K562 (cell line): ENCODE results near the gene GCKR. TPM values are rescaled to one million over a fixed set of nuclear protein-coding genes. Genes with fewer than 3 reads are reported as not detected.

Source experiments
- ATAC-seq: fragments of 200-7000 bp; cut with Tn5 transposase; 3 replicates; pipeline ENCODE4 v1.9.1; 2020; ENCODE audit warnings: moderate library complexity
- BruUV-seq: library from RNA; stranded (reverse); fragments of 400-500 nt; replicated peaks from 2 replicates; lab custom pipeline; 2021; lab: Mats Ljungman, UMichigan
- CTCF ChIA-PET: fragments of 300-600 bp; formaldehyde crosslinking; extraction: SDS; loops from one replicate; lab custom pipeline; 2021; ENCODE audit warnings: low intra/inter-chr PET ratio; lab: Yijun Ruan, JAX
- POLR2A ChIA-PET: fragments of 300-600, 350-650 bp; sonication (Branson Sonifier 250); formaldehyde crosslinking; extraction: SDS; loops from one replicate; lab custom pipeline; 2021; ENCODE audit warnings: antibody characterized with exemption, inconsistent platforms; lab: Yijun Ruan, JAX
- DNase-seq, 4 experiments: peaks; one replicate each; pipeline versions ENCODE4 v3.0.0 to v3.0.0-alpha.2; 2011 to 2018; ENCODE audit warnings: low spot score in 3 of 4, mixed read lengths in 3 of 4; ENCODE audit errors: extremely low read depth in 1 of 4
- FAIRE-seq: peaks from 2 replicates; lab custom pipeline; 2011; peaks lifted over from hg19 to GRCh38; lab: Jason Lieb, UNC
- H2AFZ ChIP-seq: 2 replicates; pipeline ENCODE4 v1.6.0; 2011; ENCODE audit warnings: low read depth, low read length, control low read depth, inconsistent platforms
- H3K27ac ChIP-seq: fragments of 200-600 bp; 3 replicates; pipeline ENCODE4 v1.8.0; 2011; ENCODE audit warnings: low read depth, mild to moderate bottlenecking, control low read depth, inconsistent platforms, low read length, moderate library complexity, mixed read lengths; ENCODE audit errors: extremely low read depth
- H3K27me3 ChIP-seq, 2 experiments: fragments of 300-600 bp in 1 of 2; 2 replicates in 1 of 2; 3 replicates in 1 of 2; pipeline versions ENCODE4 v1.6.0 to v1.8.0; 2011; ENCODE audit warnings: inconsistent platforms in 2 of 2, low read length in 2 of 2, mild to moderate bottlenecking in 1 of 2, mixed read lengths in 1 of 2, moderate library complexity in 1 of 2; ENCODE audit not compliant: control insufficient read depth in 2 of 2, insufficient read depth in 2 of 2
- H3K36me3 ChIP-seq: fragments of 300-600 bp; 3 replicates; pipeline ENCODE4 v1.8.0; 2011; ENCODE audit warnings: mild to moderate bottlenecking, low read length, inconsistent platforms; ENCODE audit not compliant: control insufficient read depth, insufficient read depth
- H3K4me1 ChIP-seq, 2 experiments: fragments of 200-600 bp in 1 of 2; replicated peaks in 1 of 2; 2 replicates in 1 of 2; 3 replicates in 1 of 2; pipeline versions ENCODE4 v1.5.1 to v1.8.0; 2011; ENCODE audit warnings: inconsistent platforms in 2 of 2, low read length in 2 of 2, mild to moderate bottlenecking in 1 of 2, mixed read lengths in 1 of 2, moderate library complexity in 1 of 2; ENCODE audit not compliant: control insufficient read depth in 2 of 2, insufficient read depth in 2 of 2
- H3K4me2 ChIP-seq: 2 replicates; pipeline ENCODE4 v1.6.1; 2011; ENCODE audit warnings: low read length, control low read depth, inconsistent platforms, mixed read lengths; ENCODE audit not compliant: insufficient read depth
- H3K4me3 ChIP-seq: fragments of 200-600 bp; sonication (generic), shearing (Covaris generic); 2 replicates; pipeline ENCODE4 v1.5.1; 2016; ENCODE audit warnings: control low read depth, inconsistent platforms
- H3K79me2 ChIP-seq: fragments of 200-600 bp; 3 replicates; pipeline ENCODE4 v1.8.0; 2011; ENCODE audit warnings: low read length, inconsistent platforms; ENCODE audit not compliant: control insufficient read depth, insufficient read depth
- H3K9ac ChIP-seq, 2 experiments: 2 replicates each; pipeline versions ENCODE4 v1.6.0 to v1.6.1; 2011; ENCODE audit warnings: low read depth in 2 of 2, low read length in 2 of 2, control low read depth in 1 of 2, inconsistent platforms in 1 of 2, mild to moderate bottlenecking in 1 of 2, mixed read lengths in 1 of 2; ENCODE audit not compliant: insufficient read depth in 1 of 2
- H3K9me1 ChIP-seq: one replicate; pipeline ENCODE4 v1.6.0; 2011; ENCODE audit warnings: inconsistent platforms, mild to moderate bottlenecking, low read length, moderate library complexity; ENCODE audit not compliant: control insufficient read depth, insufficient read depth
- H3K9me3 ChIP-seq: replicated peaks from 2 replicates; pipeline ENCODE4 v1.5.1; 2011; ENCODE audit warnings: low read depth, low read length, inconsistent platforms; ENCODE audit not compliant: control insufficient read depth, insufficient read depth
- H4K20me1 ChIP-seq: replicated peaks from 2 replicates; pipeline ENCODE4 v1.6.1; 2011; ENCODE audit warnings: low read length, inconsistent platforms, mixed read lengths; ENCODE audit not compliant: control insufficient read depth, insufficient read depth
- CBFA2T2 ChIP-seq: fragments of 450-650 bp; conservative IDR thresholded peaks from 2 replicates; pipeline ENCODE4 v1.6.1; 2017; ENCODE audit warnings: mild to moderate bottlenecking
- CBFA2T3 ChIP-seq: fragments of 450-650 bp; IDR thresholded peaks from 2 replicates; pipeline ENCODE4 v1.6.1; 2017
- LCOR ChIP-seq: sonication (generic); formaldehyde crosslinking; IDR thresholded peaks from 2 replicates; pipeline ENCODE4 v1.8.0; 2022; ENCODE audit warnings: mild to moderate bottlenecking, missing genetic modification reagents
- MCM7 ChIP-seq, 2 experiments: fragments of 450-650 bp; IDR thresholded peaks; 2 replicates each; pipeline ENCODE4 v1.6.1; 2016 to 2018
- NCOR1 ChIP-seq: fragments of 450-650 bp; IDR thresholded peaks from 2 replicates; pipeline ENCODE4 v1.6.1; 2016; ENCODE audit warnings: mild to moderate bottlenecking, moderate library complexity
- NFIC ChIP-seq: fragments of 450-650 bp; IDR thresholded peaks from 2 replicates; pipeline ENCODE4 v1.6.1; 2017; ENCODE audit warnings: mild to moderate bottlenecking, inconsistent platforms
- POLR2AphosphoS2 ChIP-seq: IDR thresholded peaks from 2 replicates; pipeline ENCODE4 v1.6.1; 2012; ENCODE audit warnings: low read length, improper control_type of control experiment
- PRDM10 ChIP-seq: fragments of 450-650 bp; IDR thresholded peaks from 2 replicates; pipeline ENCODE4 v1.6.1; 2018; ENCODE audit not compliant: partially characterized antibody
- SMARCA4 ChIP-seq: fragments of 450-650 bp; IDR thresholded peaks from 2 replicates; pipeline ENCODE4 v1.6.1; 2016
- SPI1 ChIP-seq: IDR thresholded peaks from 2 replicates; pipeline ENCODE4 v1.6.1; 2011; ENCODE audit warnings: low read depth, low read length, control low read depth, borderline replicate concordance
- SRSF7 ChIP-seq: fragments of 200-400 bp; formaldehyde crosslinking; optimal IDR thresholded peaks from 2 replicates; pipeline ENCODE3; 2017; ENCODE audit warnings: mild to moderate bottlenecking, low read depth, low read length
- TAL1 ChIP-seq: fragments of 450-650 bp; IDR thresholded peaks from 2 replicates; pipeline ENCODE4 v1.6.1; 2016; ENCODE audit warnings: mild to moderate bottlenecking
- TCF3 ChIP-seq: sonication (generic); formaldehyde crosslinking; IDR thresholded peaks from 2 replicates; pipeline ENCODE4 v1.4.0; 2020; ENCODE audit warnings: mild to moderate bottlenecking, missing genetic modification reagents
- TEAD4 ChIP-seq, 2 experiments: sonication (generic) in 1 of 2; formaldehyde crosslinking in 1 of 2; IDR thresholded peaks; 2 replicates each; pipeline versions ENCODE4 v1.6.1 to v1.8.0; 2012 to 2022; ENCODE audit warnings: borderline replicate concordance in 1 of 2, inconsistent platforms in 1 of 2, low read length in 1 of 2, mild to moderate bottlenecking in 1 of 2, missing genetic modification reagents in 1 of 2
- USF2 ChIP-seq: sonication (generic); formaldehyde crosslinking; IDR thresholded peaks from 2 replicates; pipeline ENCODE4 v1.5.0; 2020; ENCODE audit warnings: missing genetic modification reagents
- ZNF124 ChIP-seq: sonication (generic); formaldehyde crosslinking; IDR thresholded peaks from 2 replicates; pipeline ENCODE4 v1.8.1; 2022; ENCODE audit warnings: missing genetic modification reagents
- WGBS: fragments of 100-300 bp; shearing (Covaris generic); methylation state at CpG from one replicate; pipeline ENCODE4 v1.1.6; 2016; ENCODE audit warnings: low coverage, mixed read lengths; ENCODE audit not compliant: insufficient coverage; ENCODE audit errors: missing lambda C conversion rate; 5-methylcytosine and 5-hydroxymethylcytosine counted together
- in situ Hi-C: fragments of 300-500 bp; cut with MboI; formaldehyde crosslinking; loops from 4 replicates; pipeline ENCODE4 v1.15.0; 2018; ENCODE audit warnings: inconsistent platforms, mixed read lengths
- intact Hi-C: fragments of 100-400 bp; cut with micrococcal nuclease; formaldehyde crosslinking; loops from 2 replicates; pipeline ENCODE4 v1.14.2; 2022
- polyA plus RNA-seq, 8 experiments: library from polyadenylated mRNA; depleted of rRNA in 4 of 8; stranded (reverse) in 5 of 8; unstranded in 3 of 8; fragments of >200 nt; fragmentation: Nextera tagmentation in 2 of 8; fragmentation: Illumina TruSeq in 1 of 8; extraction: Ambion mirVana in 2 of 8; extraction: Trizol in 1 of 8; gene quantifications; 2 replicates each; pipeline versions ENCODE4 v1.2.1 to v1.2.3, GENCODE V29; 2011 to 2014; ENCODE audit warnings: inconsistent platforms in 1 of 8, missing spikeins in 1 of 8
- total RNA-seq, 7 experiments: library from RNA; depleted of rRNA in 6 of 7; stranded (reverse); fragments of >200 nt in 6 of 7; fragmentation: Illumina TruSeq in 2 of 7; extraction: Trizol in 2 of 7; gene quantifications; 2 replicates each; pipeline versions ENCODE4 v1.2.1 to v1.2.3, GENCODE V29; 2011 to 2021; ENCODE audit warnings: low replicate concordance in 1 of 7
- TF ChIP-seq, protein P1 (sequence below): fragments of 450-650 bp; IDR thresholded peaks from 2 replicates; pipeline ENCODE4 v1.6.1; 2016; ENCODE audit warnings: antibody characterized with exemption

Gene GCKR
- total and polyA plus RNA-seq, 9 of the 15 experiments (the other 6 are each of a cell fraction or from before 2014, with no cell fraction given) = 0.28 to 0.79 (median 0.50) TPM; not detected in 1

DNA sequence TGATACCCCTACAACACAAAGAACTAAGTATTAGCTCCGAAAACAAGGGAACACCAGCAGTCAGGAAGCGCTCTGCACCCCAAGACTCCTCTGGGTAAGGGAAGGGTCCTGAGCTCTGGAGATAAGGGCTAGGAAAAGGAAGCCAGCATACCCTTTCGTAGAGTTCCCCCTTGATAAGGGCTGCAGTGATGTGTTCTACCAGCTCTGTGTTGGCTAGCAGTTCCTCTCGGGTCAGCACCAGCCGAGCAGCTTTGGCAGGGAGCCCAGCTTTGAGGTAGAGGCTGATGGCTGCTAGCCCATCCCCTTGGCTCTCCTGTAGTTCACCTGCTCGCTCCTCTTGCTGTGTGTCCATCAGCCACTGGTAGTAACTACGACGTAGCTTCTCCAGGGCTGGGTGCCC, 35.5 kb upstream of the GCKR start:
- H3K27me3 ChIP-seq = no peaks in the 10 kb centered on the region
- H4K20me1 ChIP-seq = no peaks in the 10 kb centered on the region
- FAIRE-seq = peak; percentile 81
- peak in 3 of 4 experiments; percentile 30 to 78 (median 51) for DNase-seq
- peaks cover 15% of the 10 kb centered on the region; the same call in 2 of the 3 replicates for H3K36me3 ChIP-seq
- H3K4me3 ChIP-seq = no peak overlapping the region
- intact Hi-C loops = no loop called here
- no peak overlapping the region for H3K27ac ChIP-seq
- ChIA-PET CTCF (no interaction called here), POLR2A (interaction anchor here (0.7 kb wide), 2 partner anchors 14 to 222 kb away, joined by 3 read pairs; no protein-coding TSS in a partner anchor)
- H3K4me1 ChIP-seq = peaks cover 6 to 8% of the 10 kb centered on the region in 2 experiments; a peak in 4 of 5 replicates
- no TSS peak for BruUV-seq
- H2AFZ ChIP-seq = no peak overlapping the region
- ATAC-seq = peak; percentile 88
- no peaks in the 10 kb centered on the region for H3K79me2 ChIP-seq
- H3K9me1 ChIP-seq = no peaks in the 10 kb centered on the region
- peak overlapping the region in 1 of 2 experiments; percentile 82; a peak in 2 of 4 replicates for H3K9ac ChIP-seq
- WGBS = 15% methylated on average over 8 of the region's 8 CpGs
- in situ Hi-C loops = no loop called here
- H3K9me3 ChIP-seq = no peaks in the 10 kb centered on the region
- H3K4me2 ChIP-seq = peak overlapping the region; percentile 23; the same call in 1 of the 2 replicates
- TF ChIP-seq TCF3 (CRISPR knock-in tag) (peak; percentile 80), CBFA2T2 (peak; percentile 39), NCOR1 (peak; percentile 59; the same call in 1 of the 2 replicates), MCM7 (IDR thresholded peaks at IDR 0.05) (no peak), TAL1 (peak; percentile 32; the same call in 1 of the 2 replicates), ZNF124 (CRISPR knock-in tag) (no peak), NFIC (peak; percentile 83), LCOR (no peak), SPI1 (peak; percentile 70; the same call in 1 of the 2 replicates), TEAD4 (IDR thresholded peaks at IDR 0.05; ENCODE audit: low read length) (peak; percentile 54; the same call in 1 of the 2 replicates), TEAD4 (CRISPR knock-in tag; IDR thresholded peaks at IDR 0.05; ENCODE audit: borderline replicate concordance) (no peak), POLR2AphosphoS2 (no peak), CBFA2T3 (peak; percentile 73), PRDM10 (peak; percentile 26), USF2 (CRISPR knock-in tag) (no peak), SRSF7 (no peak), SMARCA4 (peak; percentile 32; the same call in 1 of the 2 replicates)
- TF ChIP-seq, protein P1, sequence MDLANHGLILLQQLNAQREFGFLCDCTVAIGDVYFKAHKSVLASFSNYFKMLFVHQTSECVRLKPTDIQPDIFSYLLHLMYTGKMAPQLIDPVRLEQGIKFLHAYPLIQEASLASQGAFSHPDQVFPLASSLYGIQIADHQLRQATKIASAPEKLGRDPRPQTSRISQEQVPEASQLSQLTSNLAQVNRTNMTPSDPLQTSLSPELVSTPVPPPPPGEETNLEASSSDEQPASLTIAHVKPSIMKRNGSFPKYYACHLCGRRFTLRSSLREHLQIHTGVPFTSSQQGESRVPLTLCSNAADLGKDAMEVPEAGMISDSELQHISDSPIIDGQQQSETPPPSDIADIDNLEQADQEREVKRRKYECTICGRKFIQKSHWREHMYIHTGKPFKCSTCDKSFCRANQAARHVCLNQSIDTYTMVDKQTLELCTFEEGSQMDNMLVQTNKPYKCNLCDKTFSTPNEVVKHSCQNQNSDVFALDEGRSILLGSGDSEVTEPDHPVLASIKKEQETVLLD = no peak
